ENCODE results near the gene CYP2A6. TPM values are rescaled to one million over a fixed set of nuclear protein-coding genes. Genes with fewer than 3 reads are reported as not detected.
"Not testable (repeated sequence)": the region's sequence is repeated elsewhere in the genome, so short reads cannot be mapped to it uniquely, and the experiment has no call there.

Gene CYP2A6
- total RNA-seq, 1 experiment from 2014 or later, result 0.28 TPM

- H3K79me2 ChIP-seq (ENCODE audit: insufficient read depth, low read length); H3K27ac ChIP-seq (ENCODE audit: insufficient read length, low read depth, low read length); H4K8ac ChIP-seq (replicated peaks; ENCODE audit: insufficient read length, low read depth, low read length); H3K4me3 Mint-ChIP-seq; H3K56ac ChIP-seq (ENCODE audit: insufficient read length, low read depth, low read length); H3K27me3 Mint-ChIP-seq (ENCODE audit: low read depth); H3K18ac ChIP-seq (ENCODE audit: insufficient read length, low read depth, low read length); H3K4ac ChIP-seq (ENCODE audit: low read depth, low read length); H4K91ac ChIP-seq (ENCODE audit: insufficient read length, low read depth, low read length); H4K5ac ChIP-seq (ENCODE audit: insufficient read length, low read depth, low read length); H3K9ac ChIP-seq (ENCODE audit: extremely low read depth, insufficient read length, low read length); H3K36me3 Mint-ChIP-seq (ENCODE audit: insufficient read depth in 1 of 3, low read depth in 3 of 3); H3T11ph ChIP-seq (ENCODE audit: low read length); H2BK120ac ChIP-seq (ENCODE audit: low read depth, low read length, poor library complexity, severe bottlenecking); H3K23me2 ChIP-seq (ENCODE audit: insufficient read length, low read depth, low read length, poor library complexity, severe bottlenecking); H4K20me1 ChIP-seq (ENCODE audit: control insufficient read depth, insufficient read depth, insufficient read length); H2BK12ac ChIP-seq (ENCODE audit: insufficient read length, low read depth, low read length); H3K9me3 ChIP-seq (ENCODE audit: control insufficient read depth, low read depth, low read length); H3K4me1 ChIP-seq (ENCODE audit: insufficient read depth, low read length); H3K14ac ChIP-seq (ENCODE audit: insufficient read depth, low read length); H3K23ac ChIP-seq (ENCODE audit: insufficient read length, low read depth, low read length); H2BK15ac ChIP-seq (ENCODE audit: low read depth, low read length); H3K9me3 Mint-ChIP-seq; H2AK5ac ChIP-seq (ENCODE audit: insufficient read length, low read length); H3K79me1 ChIP-seq (ENCODE audit: insufficient read depth, low read depth, low read length, poor library complexity, severe bottlenecking); H2AFZ ChIP-seq (ENCODE audit: low read length); H2BK5ac ChIP-seq (ENCODE audit: insufficient read length, low read length); H2BK20ac ChIP-seq (ENCODE audit: low read depth, low read length, poor library complexity, severe bottlenecking); H3K4me2 ChIP-seq (ENCODE audit: insufficient read depth, insufficient read length, low read length); H3K27me3 ChIP-seq (ENCODE audit: insufficient read depth, low read length): not testable (repeated sequence)
- peaks cover 14 to 15% of the 10 kb centered on the region in 2 experiments for H3K4me1 Mint-ChIP-seq
- peak; percentile 18 for DNase-seq
- H3K27ac Mint-ChIP-seq, result peak overlapping the region in 1 of 3 experiments; percentile 82; a peak in 1 of 7 replicates
- no CpG with 5 or more reads among the region's 16 CpGs for WGBS (ENCODE audit: extremely low coverage, insufficient read length, low lambda C conversion rate)
Observed at GRCh38 chr19:40824916-40825315, 25.3 kb downstream of the CYP2A6 start.

GRCh38 chr19:40822704-40823553, 27.3 kb downstream of the CYP2A6 start:
- H2BK12ac ChIP-seq (ENCODE audit: insufficient read length, low read depth, low read length); H3K4me1 ChIP-seq (ENCODE audit: insufficient read depth, low read length); H2BK20ac ChIP-seq (ENCODE audit: low read depth, low read length, poor library complexity, severe bottlenecking); H3K56ac ChIP-seq (ENCODE audit: insufficient read length, low read depth, low read length); H3K18ac ChIP-seq (ENCODE audit: insufficient read length, low read depth, low read length); H4K5ac ChIP-seq (ENCODE audit: insufficient read length, low read depth, low read length); H4K91ac ChIP-seq (ENCODE audit: insufficient read length, low read depth, low read length); H2BK120ac ChIP-seq (ENCODE audit: low read depth, low read length, poor library complexity, severe bottlenecking); H3K36me3 Mint-ChIP-seq (ENCODE audit: insufficient read depth in 1 of 3, low read depth in 3 of 3); H3K9ac ChIP-seq (ENCODE audit: extremely low read depth, insufficient read length, low read length); H2BK5ac ChIP-seq (ENCODE audit: insufficient read length, low read length); H3K27ac ChIP-seq (ENCODE audit: insufficient read length, low read depth, low read length); H4K8ac ChIP-seq (replicated peaks; ENCODE audit: insufficient read length, low read depth, low read length); H3T11ph ChIP-seq (ENCODE audit: low read length); H3K9me3 Mint-ChIP-seq; H3K27me3 ChIP-seq (ENCODE audit: insufficient read depth, low read length); H3K9me3 ChIP-seq (ENCODE audit: control insufficient read depth, low read depth, low read length); H3K79me2 ChIP-seq (ENCODE audit: insufficient read depth, low read length); H3K27me3 Mint-ChIP-seq (ENCODE audit: low read depth); H2AK5ac ChIP-seq (ENCODE audit: insufficient read length, low read length); H3K23ac ChIP-seq (ENCODE audit: insufficient read length, low read depth, low read length); H4K20me1 ChIP-seq (ENCODE audit: control insufficient read depth, insufficient read depth, insufficient read length); H3K79me1 ChIP-seq (ENCODE audit: insufficient read depth, low read depth, low read length, poor library complexity, severe bottlenecking); H3K23me2 ChIP-seq (ENCODE audit: insufficient read length, low read depth, low read length, poor library complexity, severe bottlenecking); H3K4ac ChIP-seq (ENCODE audit: low read depth, low read length); H2BK15ac ChIP-seq (ENCODE audit: low read depth, low read length); H2AFZ ChIP-seq (ENCODE audit: low read length); H3K14ac ChIP-seq (ENCODE audit: insufficient read depth, low read length); H3K4me3 Mint-ChIP-seq; H3K4me2 ChIP-seq (ENCODE audit: insufficient read depth, insufficient read length, low read length): not testable (repeated sequence)
- DNase-seq, result peak; percentile 14
- no CpG with 5 or more reads among the region's 9 CpGs for WGBS (ENCODE audit: extremely low coverage, insufficient read length, low lambda C conversion rate)
- Mint-ChIP-seq H3K27ac (0 out of 7 replicates have a peak overlapping the region, but pooled peaks of 2 of the 3 experiments have one; percentile 3 to 77), H3K4me1 (peaks cover 21 to 26% of the 10 kb centered on the region in 2 experiments)
